Stimulated activated effector memory CD8-positive, alpha-beta T cell treated with anti-CD3 and anti-CD28 coated beads, Interleukin-12 subunit alpha, Interleukin-12 subunit beta, amount 100 ng/mL, for 72 hours (primary cell): ENCODE data around the gene ADAMTS18.

Experiments
- ATAC-seq: fragments of 150-1000 bp; cut with Tn5 transposase; 2 replicates; pipeline ENCODE4 v1.10.0; 2021
- DNase-seq, 2 donors: peaks; one replicate each; pipeline ENCODE4 v3.0.0; 2021 to 2022; ENCODE audit warnings: low spot score in 2 of 2
- H3K27ac Mint-ChIP-seq: one replicate; pipeline ENCODE4 v1.8.0; 2022; ENCODE audit warnings: mild to moderate bottlenecking, mixed read lengths
- H3K36me3 Mint-ChIP-seq: one replicate; pipeline ENCODE4 v1.8.0; 2022; ENCODE audit warnings: mild to moderate bottlenecking, mixed read lengths
- H3K4me1 Mint-ChIP-seq: one replicate; pipeline ENCODE4 v1.8.0; 2022; ENCODE audit warnings: mixed read lengths
- H3K4me3 Mint-ChIP-seq: one replicate; pipeline ENCODE4 v1.8.0; 2022; ENCODE audit warnings: mild to moderate bottlenecking, mixed read lengths
- H3K9me3 Mint-ChIP-seq: one replicate; pipeline ENCODE4 v1.8.0; 2022; ENCODE audit warnings: mixed read lengths

ADAMTS18 gene

GRCh38 chr16:77331043-77331442 is 103.8 kb downstream of the ADAMTS18 start:
- Mint-ChIP-seq H3K9me3 (no peaks in the 10 kb centered on the region), H3K4me3 (no peak overlapping the region), H3K36me3 (no peaks in the 10 kb centered on the region), H3K27ac (no peak overlapping the region), H3K4me1 (no peaks in the 10 kb centered on the region)
- ATAC-seq (no peak), DNase-seq (no peak)

GRCh38 chr16:77330332-77331042 is 104.3 kb downstream of the ADAMTS18 start:
- DNase-seq (no peak), ATAC-seq (peak; percentile 53)
- Mint-ChIP-seq H3K36me3 (no peaks in the 10 kb centered on the region), H3K4me1 (no peaks in the 10 kb centered on the region), H3K9me3 (no peaks in the 10 kb centered on the region), H3K27ac (no peak overlapping the region), H3K4me3 (no peak overlapping the region)

- Mint-ChIP-seq H3K9me3 (no peaks in the 10 kb centered on the region), H3K36me3 (no peaks in the 10 kb centered on the region), H3K27ac (no peak overlapping the region), H3K4me3 (no peak overlapping the region), H3K4me1 (no peaks in the 10 kb centered on the region)
- ATAC-seq = no peak
- no peak for DNase-seq
Observed at GRCh38 chr16:77328768-77329167, 106.1 kb downstream of the ADAMTS18 start.

- Mint-ChIP-seq H3K27ac (no peak overlapping the region), H3K4me1 (no peaks in the 10 kb centered on the region), H3K9me3 (no peaks in the 10 kb centered on the region), H3K4me3 (no peak overlapping the region), H3K36me3 (no peaks in the 10 kb centered on the region)
- DNase-seq = no peak
- ATAC-seq = no peak
Observed at GRCh38 chr16:77328274-77328673, 106.6 kb downstream of the ADAMTS18 start.

DNA sequence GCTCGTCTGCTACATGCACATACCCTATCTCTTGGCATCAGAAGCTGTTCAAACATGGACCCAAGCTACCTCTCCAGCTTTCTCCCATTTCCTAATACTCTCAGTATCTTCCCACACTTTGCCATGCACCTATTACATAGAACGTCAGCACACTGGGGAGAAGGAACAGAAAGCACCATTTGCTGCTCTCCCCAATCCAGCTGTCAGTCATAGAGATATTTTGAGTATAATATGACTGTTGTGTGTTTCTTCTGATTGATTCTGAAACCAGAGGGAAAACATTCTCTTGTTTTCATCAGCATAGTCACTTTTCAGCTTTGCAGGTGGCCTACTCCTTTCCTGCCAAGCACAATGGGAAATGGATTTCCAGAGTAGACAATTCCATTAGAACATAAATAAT is 107.1 kb downstream of the ADAMTS18 start:
- H3K4me1 Mint-ChIP-seq = no peaks in the 10 kb centered on the region
- no peaks in the 10 kb centered on the region for H3K36me3 Mint-ChIP-seq
- H3K27ac Mint-ChIP-seq = no peak overlapping the region
- DNase-seq (no peak), ATAC-seq (no peak)
- no peak overlapping the region for H3K4me3 Mint-ChIP-seq
- no peaks in the 10 kb centered on the region for H3K9me3 Mint-ChIP-seq

DNA sequence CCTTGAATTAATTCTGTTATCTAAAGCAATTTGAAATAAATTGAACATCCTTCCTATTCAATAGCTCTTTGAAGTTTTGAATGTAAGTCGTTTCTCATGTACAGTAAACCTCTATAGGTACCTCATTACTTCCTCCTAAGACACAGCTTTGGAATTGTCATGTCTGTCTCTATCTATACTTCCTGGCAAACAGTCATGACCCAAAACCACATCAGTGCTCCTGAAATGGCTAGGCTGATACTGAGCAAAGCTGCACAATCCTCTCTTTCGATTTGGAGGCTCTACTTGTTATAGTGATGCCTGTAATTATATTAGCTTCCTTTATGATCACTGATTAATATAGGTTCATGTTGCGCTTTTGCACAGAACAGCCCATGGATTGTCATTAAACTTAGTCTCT is 110.1 kb downstream of the ADAMTS18 start:
- Mint-ChIP-seq H3K9me3 (no peaks in the 10 kb centered on the region), H3K27ac (no peak overlapping the region), H3K4me3 (no peak overlapping the region), H3K4me1 (no peaks in the 10 kb centered on the region), H3K36me3 (no peaks in the 10 kb centered on the region)
- DNase-seq (no peak), ATAC-seq (peak; percentile 45)

DNA sequence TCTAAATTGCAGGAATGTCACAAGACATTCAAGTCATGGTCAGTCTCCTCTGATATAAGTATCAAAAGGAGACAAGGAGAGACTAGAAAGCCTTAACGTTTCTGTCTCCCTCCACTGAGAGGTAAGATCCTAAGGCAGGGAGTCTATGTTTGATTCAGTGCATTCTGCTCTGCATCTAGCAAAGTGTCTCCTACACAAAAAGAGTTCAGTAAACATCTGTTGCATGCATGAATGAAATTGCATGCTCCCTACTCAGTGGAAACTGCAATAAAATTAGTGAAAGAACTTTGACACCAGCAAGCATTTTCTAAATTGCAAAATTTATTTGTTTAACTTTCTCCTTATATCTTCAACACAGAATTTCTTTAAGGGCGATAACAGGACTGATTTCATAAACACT is 111.1 kb downstream of the ADAMTS18 start:
- DNase-seq (no peak), ATAC-seq (no peak)
- Mint-ChIP-seq H3K4me3 (no peak overlapping the region), H3K27ac (no peak overlapping the region), H3K9me3 (no peaks in the 10 kb centered on the region), H3K36me3 (no peaks in the 10 kb centered on the region), H3K4me1 (no peaks in the 10 kb centered on the region)

GRCh38 chr16:77322757-77323156 is 112.1 kb downstream of the ADAMTS18 start:
- no peak for DNase-seq
- H3K9me3 Mint-ChIP-seq = no peaks in the 10 kb centered on the region
- H3K36me3 Mint-ChIP-seq = no peaks in the 10 kb centered on the region
- no peaks in the 10 kb centered on the region for H3K4me1 Mint-ChIP-seq
- no peak for ATAC-seq
- H3K4me3 Mint-ChIP-seq = no peak overlapping the region
- H3K27ac Mint-ChIP-seq = no peak overlapping the region

GRCh38 chr16:77317059-77317458 is 117.8 kb downstream of the ADAMTS18 start:
- no peak overlapping the region for H3K4me3 Mint-ChIP-seq
- H3K27ac Mint-ChIP-seq = no peak overlapping the region
- H3K9me3 Mint-ChIP-seq = no peaks in the 10 kb centered on the region
- no peak for ATAC-seq
- H3K36me3 Mint-ChIP-seq = no peaks in the 10 kb centered on the region
- no peak for DNase-seq
- H3K4me1 Mint-ChIP-seq = no peaks in the 10 kb centered on the region

DNA sequence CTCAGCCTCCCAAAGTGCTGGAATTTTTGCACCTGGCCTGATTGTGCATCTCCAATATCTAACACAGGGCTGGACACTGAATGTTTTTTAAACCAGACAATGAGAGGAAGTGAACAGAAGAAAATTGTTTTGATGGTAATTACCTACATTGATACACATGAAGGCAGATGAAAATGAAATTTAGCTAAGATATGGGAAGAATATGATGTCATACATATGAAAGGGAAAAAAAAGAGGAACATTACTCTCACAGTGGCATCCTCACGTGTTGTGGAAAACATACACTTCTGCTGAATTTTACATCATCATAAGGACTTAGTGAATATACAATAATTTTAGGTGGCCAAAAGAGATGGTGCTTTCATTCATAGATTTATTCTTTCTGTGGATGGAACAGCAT is 124.0 kb downstream of the ADAMTS18 start:
- H3K4me3 Mint-ChIP-seq = no peak overlapping the region
- ATAC-seq = no peak
- no peaks in the 10 kb centered on the region for H3K4me1 Mint-ChIP-seq
- no peak overlapping the region for H3K27ac Mint-ChIP-seq
- H3K9me3 Mint-ChIP-seq = no peaks in the 10 kb centered on the region
- no peak for DNase-seq
- no peaks in the 10 kb centered on the region for H3K36me3 Mint-ChIP-seq

DNA sequence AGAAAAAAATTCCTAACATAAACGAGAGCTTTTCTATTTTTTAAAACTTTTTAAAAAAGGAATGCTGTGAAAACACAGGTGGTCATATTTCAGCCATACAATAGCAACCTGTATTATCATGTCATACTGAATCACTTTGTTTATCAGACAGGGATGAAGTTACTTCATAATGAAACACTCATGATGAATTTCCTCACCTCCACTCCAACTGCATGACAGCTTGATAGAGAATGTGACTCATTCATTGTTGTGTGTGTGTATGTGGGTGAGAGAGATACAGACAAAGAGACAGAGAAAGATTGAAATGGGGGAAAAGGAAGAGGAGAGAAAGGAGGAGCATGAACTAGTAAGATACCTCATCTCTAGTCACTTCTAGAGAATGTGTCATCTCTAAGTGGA is 126.7 kb downstream of the ADAMTS18 start:
- Mint-ChIP-seq H3K27ac (no peak overlapping the region), H3K4me3 (no peak overlapping the region), H3K4me1 (no peaks in the 10 kb centered on the region), H3K36me3 (no peaks in the 10 kb centered on the region), H3K9me3 (no peaks in the 10 kb centered on the region)
- ATAC-seq (peak; percentile 96), DNase-seq (no peak)

DNA sequence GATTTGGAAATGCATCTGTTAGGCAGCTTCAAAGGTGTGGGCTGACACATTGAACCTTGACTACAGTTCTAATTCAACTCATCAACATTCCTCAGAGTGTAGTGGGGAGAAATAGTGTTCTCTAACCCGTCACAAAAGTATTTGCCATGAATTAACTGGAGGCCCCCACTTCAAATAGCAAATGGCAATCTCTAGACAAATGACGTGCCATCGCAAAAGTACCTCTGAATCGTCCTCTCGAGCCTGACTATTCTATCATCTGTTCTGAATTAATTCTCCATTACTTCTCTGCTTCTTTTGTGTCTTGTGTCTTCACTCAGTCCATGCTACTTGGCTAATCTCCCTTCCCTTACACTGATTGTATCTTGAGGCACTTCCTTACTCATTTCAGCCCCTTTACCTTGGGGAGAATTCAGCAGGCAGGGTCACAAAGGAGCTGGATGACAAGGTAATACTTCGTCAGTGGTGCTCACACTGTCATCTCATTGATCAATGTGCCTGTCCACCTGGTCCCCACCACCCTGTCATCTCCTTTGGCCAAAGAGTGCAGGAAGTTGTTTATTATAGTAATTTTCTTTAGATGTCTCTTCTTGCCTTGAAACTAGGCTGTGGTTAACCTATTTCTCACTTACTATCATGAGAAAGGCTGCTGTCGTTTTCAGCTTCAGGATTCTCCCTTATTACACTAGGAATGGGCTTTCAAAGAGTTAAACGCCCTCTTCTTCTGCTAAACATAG is 127.2 kb downstream of the ADAMTS18 start:
- Mint-ChIP-seq H3K9me3 (no peaks in the 10 kb centered on the region), H3K36me3 (no peaks in the 10 kb centered on the region), H3K4me1 (no peaks in the 10 kb centered on the region), H3K27ac (no peak overlapping the region), H3K4me3 (no peak overlapping the region)
- peak; percentile 66 for ATAC-seq
- DNase-seq = no peak

GRCh38 chr16:77306075-77306474 is 128.8 kb downstream of the ADAMTS18 start:
- ATAC-seq = no peak
- Mint-ChIP-seq H3K9me3 (no peaks in the 10 kb centered on the region), H3K27ac (no peak overlapping the region), H3K4me1 (no peaks in the 10 kb centered on the region), H3K36me3 (no peaks in the 10 kb centered on the region), H3K4me3 (no peak overlapping the region)
- DNase-seq = no peak

GRCh38 chr16:77304877-77305276 is 130.0 kb downstream of the ADAMTS18 start:
- DNase-seq (no peak), ATAC-seq (no peak)
- H3K36me3 Mint-ChIP-seq = no peaks in the 10 kb centered on the region
- no peak overlapping the region for H3K4me3 Mint-ChIP-seq
- no peaks in the 10 kb centered on the region for H3K9me3 Mint-ChIP-seq
- H3K4me1 Mint-ChIP-seq = no peaks in the 10 kb centered on the region
- H3K27ac Mint-ChIP-seq = no peak overlapping the region

DNA sequence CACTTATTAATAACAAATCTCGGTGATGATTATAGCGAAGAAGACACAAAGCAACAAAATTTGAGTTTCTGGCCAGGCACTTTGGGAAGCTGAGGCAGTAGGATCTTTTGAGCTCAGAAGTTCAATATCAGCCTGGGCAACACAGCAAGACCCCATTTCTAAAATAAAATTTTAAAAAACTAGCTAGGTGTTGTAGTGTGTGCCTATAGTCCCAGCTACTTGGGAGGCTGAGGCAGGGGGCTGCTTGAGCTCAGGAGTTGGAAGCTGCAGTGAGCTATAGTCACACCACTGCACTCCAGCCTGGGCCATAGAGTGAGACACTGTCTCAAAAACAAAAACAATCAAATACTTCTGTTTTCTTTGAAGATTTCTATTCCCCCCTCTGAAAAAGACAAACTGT is 130.7 kb downstream of the ADAMTS18 start:
- ATAC-seq = no peak
- Mint-ChIP-seq H3K36me3 (no peaks in the 10 kb centered on the region), H3K4me1 (no peaks in the 10 kb centered on the region), H3K27ac (no peak overlapping the region), H3K4me3 (no peak overlapping the region), H3K9me3 (no peaks in the 10 kb centered on the region)
- no peak for DNase-seq

DNA sequence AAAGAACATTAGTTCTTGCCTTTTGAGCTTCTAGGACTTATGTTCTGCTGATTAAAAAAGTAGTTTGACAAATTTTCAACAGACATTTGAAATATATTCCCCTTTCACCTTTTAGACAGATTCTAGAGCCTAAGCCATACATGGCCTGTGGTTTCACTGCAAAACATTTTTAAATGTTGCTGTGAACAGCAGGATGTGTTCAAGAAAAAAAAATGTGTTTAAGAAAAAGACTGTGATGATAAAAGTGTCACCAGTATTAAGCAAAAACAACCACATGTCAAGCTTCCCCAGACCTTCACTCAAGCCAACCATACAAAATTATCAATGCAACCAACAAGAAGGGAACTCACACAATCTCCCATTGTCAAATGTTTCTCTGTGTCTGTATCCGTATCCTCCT is 132.2 kb downstream of the ADAMTS18 start:
- H3K4me1 Mint-ChIP-seq = no peaks in the 10 kb centered on the region
- ATAC-seq (no peak), DNase-seq (no peak)
- no peaks in the 10 kb centered on the region for H3K36me3 Mint-ChIP-seq
- H3K27ac Mint-ChIP-seq = no peak overlapping the region
- H3K4me3 Mint-ChIP-seq = no peak overlapping the region
- H3K9me3 Mint-ChIP-seq = no peaks in the 10 kb centered on the region
